Right kidney (tissue), 1 donor: ENCODE data around the gene LRRC32.

Source experiments
- DNase-seq: peaks from one replicate; pipeline ENCODE4 v3.0.0-alpha.2; 2016

Gene LRRC32

GRCh38 chr11:76701294-76702040 lies 30.9 kb upstream of the LRRC32 start:
- no peak for DNase-seq

- peak; percentile 56 for DNase-seq
Observed at GRCh38 chr11:76700177-76701100, 29.9 kb upstream of the LRRC32 start.

DNA sequence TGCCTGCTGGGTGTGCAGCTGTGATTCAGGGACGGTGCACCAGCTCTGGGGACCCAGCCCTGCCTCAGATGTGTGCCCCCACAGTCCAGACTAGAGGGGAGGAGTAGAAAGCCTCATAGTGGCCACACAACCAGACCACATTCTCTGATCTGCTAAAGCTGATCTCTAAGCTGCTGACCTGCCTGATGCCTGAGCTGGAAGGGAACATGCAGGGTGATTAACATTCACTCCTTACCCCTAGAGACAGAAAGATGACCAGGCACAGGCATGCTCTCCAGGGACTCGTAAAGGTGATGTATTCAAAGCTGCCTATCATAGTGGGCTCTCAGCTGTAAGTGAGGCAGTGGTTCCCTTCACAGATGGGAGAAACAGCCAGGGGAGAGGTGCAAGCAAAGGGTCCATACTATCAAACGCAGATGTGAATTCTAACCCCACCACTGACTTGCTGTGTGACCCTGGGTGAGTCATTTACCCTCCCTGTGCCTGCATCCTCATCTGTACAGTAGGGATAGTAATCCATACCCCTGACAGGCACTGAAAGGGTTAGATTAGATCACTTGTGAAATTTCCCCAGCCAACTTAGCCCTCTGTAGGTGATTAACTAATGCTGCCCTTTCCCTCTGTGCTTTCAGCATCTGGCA lies 29.0 kb upstream of the LRRC32 start:
- no peak for DNase-seq

GRCh38 chr11:76698321-76699043 lies 27.9 kb upstream of the LRRC32 start:
- no peak for DNase-seq

- DNase-seq, result no peak
Observed at GRCh38 chr11:76696756-76697155, 26.2 kb upstream of the LRRC32 start.

- no peak for DNase-seq
Observed at GRCh38 chr11:76695771-76696170, 25.2 kb upstream of the LRRC32 start.

GRCh38 chr11:76695133-76695532 lies 24.6 kb upstream of the LRRC32 start:
- DNase-seq, result no peak

DNA sequence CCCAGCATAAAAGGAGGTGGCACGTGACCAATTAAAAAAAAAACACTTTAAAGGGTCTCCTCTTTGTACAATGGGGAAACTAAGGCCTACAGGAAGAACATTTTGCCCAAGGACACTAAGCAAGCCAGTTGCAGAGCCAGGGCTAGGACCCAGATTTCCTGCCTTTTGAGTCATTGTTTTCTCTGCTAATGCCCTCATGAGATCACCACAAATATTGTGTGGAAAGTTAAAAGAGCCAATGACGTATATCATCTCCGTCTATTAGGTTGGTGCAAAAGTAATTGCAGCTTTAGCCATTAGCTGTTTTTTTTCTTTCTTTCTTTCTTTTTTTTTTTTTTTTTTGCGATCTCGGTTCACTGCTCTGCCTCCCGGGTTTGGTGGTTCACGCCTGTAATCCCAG lies 24.1 kb upstream of the LRRC32 start:
- no peak for DNase-seq

DNA sequence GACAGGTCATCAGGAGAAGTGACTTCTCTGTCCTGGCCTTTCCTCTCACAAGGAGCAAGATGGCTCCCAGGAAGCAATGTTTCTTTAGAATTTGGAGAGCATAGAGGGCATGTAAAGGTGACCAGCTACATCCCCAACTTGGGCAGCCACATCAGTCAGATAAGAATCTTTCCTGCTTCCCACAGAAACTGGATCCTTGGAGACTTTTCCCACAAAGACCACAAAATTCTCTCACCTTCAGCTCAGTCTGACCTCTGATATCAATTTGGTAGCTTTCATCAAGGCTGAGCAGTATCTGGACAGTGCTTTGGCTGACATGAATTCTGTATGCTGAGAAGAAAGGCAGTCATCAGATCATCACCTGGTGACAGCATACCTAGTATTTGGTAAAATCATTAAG lies 23.3 kb upstream of the LRRC32 start:
- DNase-seq, result no peak

DNA sequence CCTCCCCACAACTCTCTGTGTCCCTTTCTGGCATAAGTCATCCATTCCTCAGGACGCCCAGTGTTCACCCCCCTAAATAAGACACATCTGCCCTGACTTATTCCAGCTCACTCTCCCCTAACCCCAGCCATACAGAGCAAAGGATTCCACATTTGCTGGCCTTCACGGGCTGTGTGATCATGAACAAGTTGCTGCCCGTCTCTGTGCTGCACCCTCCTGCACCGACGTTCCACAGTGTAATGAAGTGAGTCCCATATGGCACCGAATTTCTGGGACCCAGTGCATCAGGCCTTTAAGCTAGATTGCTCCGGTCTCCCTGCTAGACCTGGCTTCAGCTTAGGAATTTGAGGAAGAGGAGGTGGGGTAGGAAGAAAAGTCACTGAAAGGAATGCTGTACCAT lies 22.4 kb upstream of the LRRC32 start:
- DNase-seq, result no peak

GRCh38 chr11:76691655-76692054 lies 21.1 kb upstream of the LRRC32 start:
- no peak for DNase-seq

- DNase-seq, result no peak
Observed at GRCh38 chr11:76690736-76691135, 20.2 kb upstream of the LRRC32 start.

GRCh38 chr11:76689313-76690260 lies 19.0 kb upstream of the LRRC32 start:
- DNase-seq, result no peak

- no peak for DNase-seq
Observed at GRCh38 chr11:76688146-76688545, 17.6 kb upstream of the LRRC32 start.

- no peak for DNase-seq
Observed at GRCh38 chr11:76686261-76687079, 15.9 kb upstream of the LRRC32 start.

DNA sequence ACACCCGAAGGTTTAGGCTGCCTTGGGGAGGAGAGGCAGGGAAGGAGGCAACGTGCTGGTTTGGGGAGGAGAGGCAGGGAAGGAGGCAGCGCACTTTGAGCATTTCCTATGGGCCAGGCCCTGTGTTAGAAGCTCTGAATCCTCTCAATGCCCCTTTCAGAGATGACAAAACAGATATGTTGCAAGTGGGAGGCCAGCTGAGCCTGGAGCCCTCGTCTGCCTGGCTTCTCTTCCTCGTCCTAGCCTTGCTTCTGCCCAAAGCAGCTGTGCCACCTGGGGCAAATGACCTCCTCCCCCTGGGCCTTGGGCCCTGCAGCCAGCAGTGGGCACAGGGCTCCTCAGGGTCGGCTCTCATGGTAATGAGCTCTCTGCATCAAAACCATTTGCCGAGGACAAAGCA lies 15.3 kb upstream of the LRRC32 start:
- DNase-seq, result no peak

DNA sequence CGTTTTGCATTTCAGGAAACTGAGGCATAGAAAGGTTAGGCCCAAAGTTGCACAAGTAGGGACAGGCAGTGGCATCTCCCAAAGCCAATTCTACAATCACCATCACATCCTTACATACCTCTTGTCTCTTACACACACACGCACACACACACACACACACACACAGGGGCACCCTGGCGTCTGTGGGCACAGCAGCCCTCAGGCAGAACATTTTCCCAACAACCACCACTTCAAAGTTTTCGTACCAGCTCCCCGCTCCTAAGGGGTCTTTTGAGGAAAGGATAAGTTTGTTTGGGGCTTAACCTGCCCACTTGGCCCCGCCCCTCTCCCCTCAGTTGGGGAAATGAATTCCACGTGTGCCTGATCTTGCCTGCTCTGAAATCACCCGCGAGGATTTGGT lies 14.7 kb upstream of the LRRC32 start:
- no peak for DNase-seq

- no peak for DNase-seq
Observed at GRCh38 chr11:76684516-76684915, 14.0 kb upstream of the LRRC32 start.

GRCh38 chr11:76683161-76684095 lies 12.9 kb upstream of the LRRC32 start:
- DNase-seq, result no peak
